Keratinocyte (primary cell): ENCODE measurements around the gene DAP3. TPM values are rescaled to one million over a fixed set of nuclear protein-coding genes. Genes with fewer than 3 reads are reported as not detected.
A peak's percentile ranks its signal among the peaks of the same experiment; 100 is the strongest.
"Not testable (repeated sequence)": the region's sequence is repeated elsewhere in the genome, so short reads cannot be mapped to it uniquely, and the experiment has no call there.

ENCODE experiments used
- DNase-seq: peaks from one replicate; pipeline ENCODE4 v3.0.0-alpha.2; 2011; ENCODE audit warnings: low read depth, missing footprints, low spot score
- FAIRE-seq: peaks from 2 replicates; lab custom pipeline; 2011; peaks lifted over from hg19 to GRCh38; lab: Jason Lieb, UNC
- H2AFZ ChIP-seq: 2 replicates; pipeline ENCODE4 v1.6.0; 2012; ENCODE audit warnings: low read length, control low read depth, inconsistent platforms; ENCODE audit not compliant: control insufficient read depth
- H3K27ac ChIP-seq: 2 replicates; pipeline ENCODE4 v1.5.1; 2011; ENCODE audit warnings: low read length; ENCODE audit not compliant: control insufficient read depth, insufficient read depth
- H3K27me3 ChIP-seq: 3 replicates; pipeline ENCODE4 v1.6.0; 2011; ENCODE audit warnings: low read length; ENCODE audit not compliant: control insufficient read depth, insufficient read depth; ENCODE audit errors: extremely low read depth
- H3K36me3 ChIP-seq, 2 experiments: 2 replicates in 1 of 2; 3 replicates in 1 of 2; pipeline ENCODE4 v1.5.1; 2011; ENCODE audit warnings: low read length in 2 of 2, mild to moderate bottlenecking in 1 of 2; ENCODE audit not compliant: control insufficient read depth in 2 of 2, insufficient read depth in 2 of 2; ENCODE audit errors: extremely low read depth in 1 of 2
- H3K4me1 ChIP-seq: 3 replicates; pipeline ENCODE4 v1.5.1; 2011; ENCODE audit warnings: low read length; ENCODE audit not compliant: control insufficient read depth, insufficient read depth; ENCODE audit errors: extremely low read depth
- H3K4me2 ChIP-seq: 3 replicates; pipeline ENCODE4 v1.6.0; 2011; ENCODE audit warnings: low read depth, low read length; ENCODE audit not compliant: control insufficient read depth, insufficient read depth; ENCODE audit errors: extremely low read depth
- H3K4me3 ChIP-seq, 3 experiments: fragments of 200-600 bp in 1 of 3; sonication (generic) in 1 of 3; 2 replicates in 2 of 3; 3 replicates in 1 of 3; pipeline ENCODE4 v1.5.1; 2011 to 2016; ENCODE audit warnings: low read length in 3 of 3, mild to moderate bottlenecking in 3 of 3, control low read depth in 2 of 3, inconsistent platforms in 1 of 3, low read depth in 1 of 3, mixed read lengths in 1 of 3, mixed run types in 1 of 3, moderate library complexity in 1 of 3; ENCODE audit not compliant: control insufficient read depth in 2 of 3, insufficient read depth in 2 of 3; ENCODE audit errors: extremely low read depth in 1 of 3
- H3K79me2 ChIP-seq: 2 replicates; pipeline ENCODE4 v1.6.0; 2012; ENCODE audit warnings: low read length; ENCODE audit not compliant: control insufficient read depth, insufficient read depth
- H3K9ac ChIP-seq: 3 replicates; pipeline ENCODE4 v1.6.0; 2011; ENCODE audit warnings: low read length; ENCODE audit not compliant: control insufficient read depth, insufficient read depth; ENCODE audit errors: extremely low read depth
- H3K9me1 ChIP-seq: 3 replicates; pipeline ENCODE4 v1.6.0; 2011; ENCODE audit warnings: low read length; ENCODE audit not compliant: control insufficient read depth, insufficient read depth; ENCODE audit errors: extremely low read depth
- H3K9me3 ChIP-seq: 2 replicates; pipeline ENCODE4 v1.5.1; 2012; ENCODE audit warnings: low read depth, low read length; ENCODE audit not compliant: control insufficient read depth
- H4K20me1 ChIP-seq: 3 replicates; pipeline ENCODE4 v1.6.0; 2011; ENCODE audit warnings: low read length; ENCODE audit not compliant: control insufficient read depth, insufficient read depth; ENCODE audit errors: extremely low read depth
- CTCF ChIP-seq, 3 experiments: IDR thresholded peaks in 1 of 3; conservative IDR thresholded peaks in 1 of 3; optimal IDR thresholded peaks in 1 of 3; 2 replicates in 2 of 3; 3 replicates in 1 of 3; pipeline versions ENCODE3 to v1.5.1; 2011; ENCODE audit warnings: low read length in 3 of 3, mild to moderate bottlenecking in 3 of 3, moderate library complexity in 2 of 3, control low read depth in 1 of 3, inconsistent platforms in 1 of 3; ENCODE audit not compliant: insufficient read depth in 2 of 3; ENCODE audit errors: extremely low read depth in 1 of 3
- EZH2 ChIP-seq: IDR thresholded peaks from one replicate; pipeline ENCODE4 v1.6.1; 2012; ENCODE audit warnings: inconsistent platforms, mild to moderate bottlenecking, low read length, moderate library complexity
- dilution Hi-C: fragments of 300-500 bp; cut with MboI; formaldehyde crosslinking; loops from one replicate; pipeline ENCODE4 v1.7.0; 2020; ENCODE audit warnings: low sequenced_read_pairs; ENCODE audit not compliant: extremely low pct_ligation_motif_present
- polyA plus RNA-seq, 5 experiments: library from polyadenylated mRNA; depleted of rRNA in 3 of 5; stranded (reverse) in 3 of 5; stranded (forward) in 1 of 5; unstranded in 1 of 5; fragments of >200 nt; gene quantifications; 1 replicate in 1 of 5; 2 replicates in 3 of 5; 3 replicates in 1 of 5; pipeline versions ENCODE4 v1.2.1 to v1.2.3, GENCODE V29; 2011 to 2012; ENCODE audit warnings: missing spikeins in 2 of 5, low read depth in 1 of 5, low replicate concordance in 1 of 5

The DAP3 gene
- polyA plus RNA-seq, 1 donor (not counting 4 experiments of a cell fraction or from before 2014, with no cell fraction given): 203 TPM

GRCh38 chr1:155744711-155745283 is 55.9 kb downstream of the DAP3 start:
- Histone ChIP-seq H3K4me1 (no peaks in the 10 kb centered on the region), H3K4me2 (peak overlapping the region; percentile 88), H3K9ac (peak overlapping the region; percentile 84), H3K36me3 (peaks cover 0 to 3% of the 10 kb centered on the region in 2 experiments), H3K79me2 (no peaks in the 10 kb centered on the region), H3K27ac (peak overlapping the region; percentile 81), H4K20me1 (no peaks in the 10 kb centered on the region), H2AFZ (peak overlapping the region; percentile 79), H3K4me3 (peak overlapping the region; percentile 60 to 82 (median 79)), H3K27me3 (no peaks in the 10 kb centered on the region), H3K9me1 (no peaks in the 10 kb centered on the region), H3K9me3 (no peaks in the 10 kb centered on the region)
- TF ChIP-seq EZH2 (no peak), CTCF (optimal IDR thresholded peaks at IDR 0.05 in 1 of 3, IDR thresholded peaks at IDR 0.05 in 1 of 3, conservative IDR thresholded peaks at IDR 0.05 in 1 of 3; ENCODE audit: extremely low read depth in 1 of 3, insufficient read depth in 2 of 3, low read length in 3 of 3) (no peak)
- no peak for FAIRE-seq
- dilution Hi-C loops: no loop called here
- DNase-seq: no peak

- H4K20me1 ChIP-seq, dilution Hi-C loops, FAIRE-seq, H3K36me3 ChIP-seq, H3K9me3 ChIP-seq, H3K4me1 ChIP-seq, H3K9me1 ChIP-seq, H3K27me3 ChIP-seq, H3K79me2 ChIP-seq: not testable (repeated sequence)
- peak; percentile 86 for DNase-seq
- peak overlapping the region; percentile 60 to 82 (median 79) for H3K4me3 ChIP-seq
- H3K27ac ChIP-seq: peak overlapping the region; percentile 81
- H3K4me2 ChIP-seq: peak overlapping the region; percentile 88
- peak overlapping the region; percentile 79 for H2AFZ ChIP-seq
- peak overlapping the region; percentile 84 for H3K9ac ChIP-seq
Measured at GRCh38 chr1:155745284-155746228, 56.7 kb downstream of the DAP3 start.

- DNase-seq, H3K36me3 ChIP-seq, FAIRE-seq: not testable (repeated sequence)
Measured at GRCh38 chr1:155747586-155747985, 58.7 kb downstream of the DAP3 start.

GRCh38 chr1:155748141-155748540 is 59.2 kb downstream of the DAP3 start:
- FAIRE-seq, H3K9ac ChIP-seq, H3K36me3 ChIP-seq, H3K9me1 ChIP-seq, DNase-seq, H4K20me1 ChIP-seq, H3K27me3 ChIP-seq, H3K4me2 ChIP-seq, H3K79me2 ChIP-seq, H2AFZ ChIP-seq, H3K4me1 ChIP-seq, H3K4me3 ChIP-seq, H3K9me3 ChIP-seq, dilution Hi-C loops, H3K27ac ChIP-seq: not testable (repeated sequence)

More at GRCh38 chr1:155747586-155747985, 58.7 kb downstream of the DAP3 start:
- H3K79me2 ChIP-seq, H3K9me3 ChIP-seq, H4K20me1 ChIP-seq, H3K4me2 ChIP-seq, H3K4me3 ChIP-seq, H2AFZ ChIP-seq, H3K9ac ChIP-seq, dilution Hi-C loops, H3K9me1 ChIP-seq, H3K27ac ChIP-seq, H3K4me1 ChIP-seq, H3K27me3 ChIP-seq: not testable (repeated sequence)
